HG02678 (cell line): Measurements from ENCODE around the gene USP28.

Source experiments
- ATAC-seq: cut with Tn5 transposase; IDR thresholded peaks from one replicate; pipeline ENCODE4 v1.9.1; 2021; ENCODE audit warnings: mild to moderate bottlenecking, moderate library complexity; ENCODE audit not compliant: unreplicated experiment

Gene USP28

DNA sequence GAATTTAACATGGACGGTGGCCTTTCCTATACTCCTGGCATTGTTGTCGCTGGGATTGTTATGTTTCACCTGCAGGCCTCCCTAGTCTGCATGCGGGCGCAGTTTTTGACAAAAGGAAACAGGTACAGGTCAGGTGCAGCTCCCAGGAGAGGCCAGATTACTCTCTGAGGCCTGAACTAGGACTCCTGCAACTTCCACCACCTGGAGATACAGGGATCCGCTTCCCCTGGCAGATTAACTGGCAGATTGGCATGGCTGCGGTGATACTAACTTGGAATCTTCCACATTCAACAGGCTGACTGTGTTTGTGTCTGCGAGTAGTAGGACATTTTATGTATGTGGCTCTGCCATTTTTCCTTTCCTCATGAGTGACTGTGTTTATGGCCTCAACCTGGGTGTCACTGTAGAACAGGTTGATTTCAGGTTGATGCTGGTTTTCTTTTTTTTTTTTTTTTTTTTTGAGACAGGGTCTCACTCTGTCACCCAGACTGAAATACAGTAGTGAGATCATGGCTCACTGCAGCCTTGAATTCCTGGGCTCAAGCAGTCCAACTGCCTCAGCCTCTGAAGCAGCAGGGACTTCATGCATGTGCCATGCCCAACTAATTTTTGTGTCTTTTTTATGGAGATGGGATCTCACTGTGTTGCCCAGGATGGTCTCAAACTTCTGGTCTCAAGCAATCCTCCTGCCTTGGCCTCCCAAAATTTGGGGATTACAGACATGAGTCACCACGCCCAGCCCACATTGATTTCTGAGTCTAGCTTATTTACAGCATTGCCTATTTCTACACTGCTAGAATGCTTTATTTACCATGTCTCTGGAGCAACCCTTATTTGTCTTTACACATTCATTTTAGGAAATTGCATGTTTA, 1.7 kb upstream of the USP28 start:
- no peak for ATAC-seq

DNA sequence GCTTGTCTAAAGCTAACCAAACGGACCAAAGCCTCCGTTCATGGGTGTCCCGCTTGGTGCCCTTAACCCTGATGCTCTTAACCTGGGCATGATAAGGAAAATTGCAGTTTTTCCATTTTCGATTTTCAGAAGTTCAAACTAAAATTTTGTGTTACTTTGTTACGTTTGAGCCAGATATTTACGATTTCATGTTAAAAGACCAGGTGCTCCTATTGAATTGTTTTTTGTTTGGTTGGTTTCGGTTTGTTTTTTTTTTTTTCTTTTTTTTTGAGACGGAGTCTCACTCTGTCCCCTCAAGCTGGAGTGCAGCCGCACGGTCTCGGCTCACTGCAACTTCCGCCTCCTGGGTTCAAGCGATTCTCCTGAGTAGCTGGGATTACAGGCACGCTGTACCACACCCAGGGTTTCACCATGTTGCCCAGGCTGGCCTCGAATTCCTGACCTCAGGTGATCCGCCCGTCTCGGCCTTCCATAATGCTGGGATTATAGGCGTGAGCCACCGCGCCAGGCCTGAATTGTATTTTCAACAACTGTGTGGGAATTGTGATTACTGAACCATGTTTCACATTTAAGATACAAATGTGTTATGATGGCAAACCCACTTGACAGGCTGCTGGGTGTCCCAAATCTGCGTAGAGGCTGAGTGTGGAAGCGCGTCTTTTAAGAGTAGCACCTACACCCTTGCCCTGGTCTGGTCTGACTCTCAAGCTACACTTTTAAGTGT, 864 bp upstream of the USP28 start:
- no peak for ATAC-seq

GRCh38 chr11:113874581-113875233, 665 bp downstream of the USP28 start:
- peak; percentile 37 for ATAC-seq

- no peak for ATAC-seq
Measured at GRCh38 chr11:113874096-113874495, 1.3 kb downstream of the USP28 start.

- no peak for ATAC-seq
Measured at GRCh38 chr11:113873236-113873626, 2.1 kb downstream of the USP28 start.

DNA sequence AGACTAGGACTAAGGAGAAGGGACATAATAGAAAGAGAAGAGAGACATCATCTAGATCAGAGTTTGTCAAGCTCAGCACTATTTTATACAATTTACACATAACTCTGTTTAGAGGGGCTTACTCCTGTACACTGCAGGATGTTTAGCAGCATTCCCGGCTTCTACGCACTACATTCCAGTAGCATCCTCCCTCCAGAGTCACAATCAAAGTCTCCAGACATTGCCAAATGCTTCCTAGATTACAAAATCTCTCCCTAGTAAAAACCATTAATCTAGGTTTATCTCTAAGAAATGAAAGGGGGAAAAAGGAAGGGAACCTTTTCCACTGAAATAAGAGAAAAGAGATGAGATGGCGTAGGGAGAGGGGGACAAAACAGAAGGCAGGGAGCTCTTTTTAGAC, 4.0 kb downstream of the USP28 start:
- no peak for ATAC-seq

GRCh38 chr11:113867843-113868503, 7.4 kb downstream of the USP28 start:
- no peak for ATAC-seq

DNA sequence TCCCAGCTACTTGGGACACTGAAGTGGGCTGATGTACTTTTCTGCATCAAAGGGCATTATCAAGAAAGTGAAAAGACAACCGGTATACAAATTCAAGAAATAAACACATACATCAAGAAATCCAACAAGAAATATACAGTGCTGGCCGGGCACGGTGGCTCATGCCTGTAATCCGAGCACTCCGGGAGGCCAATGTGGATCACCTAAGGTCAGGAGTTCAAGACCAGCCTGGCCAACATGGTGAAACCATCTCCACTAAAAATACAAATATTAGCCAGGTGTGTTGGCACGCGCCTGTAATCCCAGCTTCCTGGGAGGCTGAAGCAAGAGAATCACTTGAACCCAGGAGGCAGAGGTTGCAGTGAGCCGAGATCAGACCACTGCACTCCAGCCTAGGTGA, 9.5 kb downstream of the USP28 start:
- no peak for ATAC-seq

- ATAC-seq: no peak
Measured at GRCh38 chr11:113864410-113864809, 11.0 kb downstream of the USP28 start.

GRCh38 chr11:113862435-113862834, 12.9 kb downstream of the USP28 start:
- ATAC-seq: no peak

DNA sequence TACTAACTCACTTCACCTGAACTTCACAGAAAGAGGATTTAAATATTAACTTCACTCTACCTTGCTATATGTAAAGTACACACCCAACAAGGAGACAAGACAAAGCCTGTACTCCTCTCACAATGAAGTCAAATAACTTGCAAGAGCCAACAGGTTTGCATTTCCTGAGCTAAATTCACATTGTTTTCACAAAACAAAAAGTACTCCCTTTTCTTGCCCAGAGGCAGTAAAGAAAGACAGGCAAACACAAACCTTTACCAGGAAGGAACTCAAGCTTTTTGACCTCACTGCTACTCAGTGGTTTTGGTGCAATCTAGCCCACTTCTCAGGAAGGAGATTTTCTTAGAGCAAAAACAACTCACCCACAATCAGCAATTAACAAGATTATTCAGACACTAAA, 15.7 kb downstream of the USP28 start:
- ATAC-seq: no peak

GRCh38 chr11:113856966-113857759, 18.2 kb downstream of the USP28 start:
- no peak for ATAC-seq

DNA sequence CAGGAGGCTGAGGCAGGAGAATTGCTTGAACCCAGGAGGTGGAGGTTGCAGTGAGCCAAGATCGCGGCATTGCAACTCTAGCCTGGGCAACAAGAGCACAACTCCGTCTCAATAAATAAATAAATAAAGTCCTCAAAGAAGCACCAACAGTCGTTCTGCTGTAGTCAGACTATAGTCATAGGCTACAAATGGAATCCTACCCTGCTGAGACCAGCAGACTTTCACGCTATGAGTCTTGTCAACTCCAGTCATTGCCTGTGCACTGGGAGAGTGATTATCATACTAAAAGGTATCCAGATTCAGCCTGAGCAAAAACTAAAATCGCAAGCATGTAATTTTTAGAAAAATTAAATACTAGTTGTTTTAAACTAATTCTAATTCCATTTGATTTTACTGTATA, 19.6 kb downstream of the USP28 start:
- ATAC-seq: no peak

- no peak for ATAC-seq
Measured at GRCh38 chr11:113850188-113850587, 25.2 kb downstream of the USP28 start.

DNA sequence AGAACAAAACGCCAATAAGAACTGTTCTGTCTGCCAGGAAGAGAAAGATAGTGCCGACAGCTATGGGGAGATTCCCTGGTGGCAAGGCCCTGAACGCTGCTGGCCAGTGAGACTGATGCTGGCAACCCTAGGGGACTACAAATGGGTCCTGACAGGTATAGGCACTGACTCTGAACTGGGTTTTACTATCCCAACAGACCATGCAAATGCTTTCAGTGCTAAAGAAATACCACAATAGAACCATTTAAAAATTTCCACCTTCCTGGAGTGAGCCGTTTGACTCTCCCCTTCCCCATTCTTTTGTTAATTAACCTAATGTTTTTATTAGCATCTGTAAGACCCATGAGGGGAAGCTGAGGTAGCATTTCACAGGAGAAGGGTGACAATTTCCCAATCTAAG, 25.7 kb downstream of the USP28 start:
- ATAC-seq: no peak

DNA sequence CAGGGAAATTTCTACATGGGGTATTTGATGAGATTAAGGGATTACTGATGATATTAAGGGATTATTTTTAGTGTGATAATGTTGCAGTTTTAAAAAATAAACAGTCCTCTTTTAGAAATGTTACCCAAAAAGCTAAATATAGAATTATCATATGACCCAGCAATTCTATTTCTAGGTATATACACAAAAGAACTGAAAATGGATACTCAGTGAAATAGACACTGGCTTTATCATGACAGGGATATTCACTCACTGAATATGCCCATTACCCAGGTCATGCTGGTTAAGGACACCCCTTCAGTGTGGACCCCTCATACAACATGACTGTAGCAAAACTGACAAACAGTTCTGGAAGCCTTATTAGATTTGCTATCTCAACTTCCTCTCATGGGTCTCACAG, 27.8 kb downstream of the USP28 start:
- no peak for ATAC-seq

- ATAC-seq: no peak
Measured at GRCh38 chr11:113847111-113847510, 28.3 kb downstream of the USP28 start.

DNA sequence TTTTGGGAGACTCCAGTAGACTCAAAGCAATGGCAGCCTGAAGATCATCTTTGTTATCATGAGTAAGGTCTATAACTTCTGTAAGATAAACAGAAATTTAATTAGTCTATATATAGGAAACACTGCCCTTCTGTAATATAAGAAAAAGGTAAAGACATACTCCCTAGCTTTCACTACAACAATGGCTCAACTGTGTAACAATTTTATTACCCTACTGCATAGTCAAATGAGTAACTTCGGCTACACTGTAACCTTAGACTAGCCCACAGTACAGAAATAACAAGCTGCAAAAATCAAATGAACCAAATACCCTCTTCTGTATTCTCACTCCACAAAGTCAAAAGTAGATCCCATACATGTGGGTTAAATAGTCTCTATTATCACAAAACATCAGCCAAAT, 33.7 kb downstream of the USP28 start:
- ATAC-seq: no peak

GRCh38 chr11:113840932-113841664, 34.3 kb downstream of the USP28 start:
- peak; percentile 51 for ATAC-seq

- ATAC-seq: peak; percentile 93
Measured at GRCh38 chr11:113839842-113840241, 35.5 kb downstream of the USP28 start.
